ENCODE measurements around the gene PER3. TPM values are rescaled to one million over a fixed set of nuclear protein-coding genes. Genes with fewer than 3 reads are reported as not detected.

PER3 gene
- total and polyA plus RNA-seq, 8 donors, result 9.9 to 16.1 (median 12.5) TPM

DNA sequence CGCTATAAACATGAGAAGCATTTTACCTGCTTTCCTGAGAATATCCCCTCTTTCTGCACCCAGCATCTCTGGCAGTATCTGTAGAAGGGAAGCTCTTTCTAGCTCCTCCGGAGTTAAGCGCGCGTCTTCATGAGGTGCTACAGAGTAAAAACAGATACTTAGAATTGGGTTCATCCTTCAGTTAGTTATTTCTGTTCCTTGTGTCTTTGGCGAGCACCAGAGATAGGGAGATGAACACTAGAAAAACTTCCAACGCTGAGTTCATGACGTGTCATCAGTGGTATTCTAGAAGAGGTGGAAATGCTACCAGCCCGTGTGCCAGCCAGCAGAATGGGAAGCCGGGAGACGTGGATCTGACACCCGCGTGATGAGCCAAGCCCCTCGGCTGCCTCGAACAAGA is 66.7 kb downstream of the PER3 start:
- H3K4me1 ChIP-seq, result no peaks in the 10 kb centered on the region
- no peak overlapping the region for H3K27ac ChIP-seq
- DNase-seq, result no peak
- H3K27me3 ChIP-seq, result no peaks in the 10 kb centered on the region
- H3K36me3 ChIP-seq, result no peaks in the 10 kb centered on the region
- intact Hi-C loops (cut with DNase I), result no loop called here
- H3K9me3 ChIP-seq, result no peaks in the 10 kb centered on the region
- ATAC-seq, result no peak
- no peak overlapping the region for H3K4me3 ChIP-seq
- no peak for TF ChIP-seq CTCF (IDR thresholded peaks at IDR 0.05)

DNA sequence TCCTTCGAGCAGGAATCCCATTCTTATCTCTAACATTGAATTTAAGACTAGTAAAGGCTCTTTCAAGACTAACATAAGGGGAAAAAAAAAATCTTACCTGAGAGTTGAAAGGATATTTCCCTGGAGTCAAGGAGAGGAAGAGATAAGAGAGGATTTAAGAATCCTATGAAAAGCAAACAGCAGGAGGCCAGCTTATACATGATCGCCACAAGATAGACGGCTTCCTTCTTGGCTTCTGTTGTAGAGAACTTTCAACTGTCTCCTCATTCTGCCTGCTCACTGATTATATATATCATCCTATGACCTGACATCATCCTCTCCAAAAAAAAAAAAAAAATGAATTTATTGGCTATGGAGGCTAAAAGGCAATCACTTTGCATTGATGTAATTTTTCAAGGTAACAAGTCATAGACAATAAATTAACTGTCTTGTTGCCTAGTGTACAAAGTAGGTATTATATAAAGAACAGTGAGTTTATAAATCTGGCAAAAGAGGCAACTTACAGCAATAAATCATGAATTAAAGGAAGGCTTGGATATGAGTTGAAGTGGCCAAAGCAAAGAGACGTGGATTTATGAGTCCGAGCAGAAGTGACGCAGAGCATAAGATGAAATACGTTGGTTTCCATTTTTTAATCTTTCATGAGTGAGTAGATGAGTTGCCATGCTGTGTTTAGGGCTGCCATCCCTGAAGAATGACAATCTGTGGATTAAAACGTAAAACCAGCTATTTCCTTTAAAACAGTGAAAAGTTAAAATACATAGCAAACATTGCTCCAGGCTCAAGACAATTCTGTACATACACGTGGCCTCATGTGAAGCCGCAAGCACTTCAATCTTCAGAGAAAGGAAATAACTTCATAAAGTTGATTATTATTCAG is 69.0 kb downstream of the PER3 start, which contains the start of gene UTS2:
Gene UTS2, minus strand, starts transcription at position 262 of the 880 bp plus-strand sequence. Its CDS starts 62 bp downstream, at position 200.
- ATAC-seq, result no peak
- no peak for DNase-seq
- intact Hi-C loops (cut with DNase I), result no loop called here
- H3K9me3 ChIP-seq, result no peaks in the 10 kb centered on the region
- TF ChIP-seq CTCF (IDR thresholded peaks at IDR 0.05), result no peak
- peaks cover 0 to 3% of the 10 kb centered on the region in 2 donors for H3K4me1 ChIP-seq
- H3K36me3 ChIP-seq, result no peaks in the 10 kb centered on the region
- H3K4me3 ChIP-seq, result no peak within 1 kb of the TSS
- H3K27me3 ChIP-seq, result no peaks in the 10 kb centered on the region
- H3K27ac ChIP-seq, result no peak within 1 kb of the TSS

- Histone ChIP-seq H3K9me3 (no peaks in the 10 kb centered on the region), H3K4me1 (peaks cover 0 to 3% of the 10 kb centered on the region in 2 donors), H3K36me3 (no peaks in the 10 kb centered on the region), H3K4me3 (no peak overlapping the region), H3K27me3 (no peaks in the 10 kb centered on the region), H3K27ac (no peak overlapping the region)
- ATAC-seq, result no peak
- DNase-seq, result no peak
- intact Hi-C loops (cut with DNase I), result no loop called here
- TF ChIP-seq CTCF (IDR thresholded peaks at IDR 0.05), result no peak
Measured at GRCh38 chr1:7853684-7854026, 69.6 kb downstream of the PER3 start.

- peaks cover 0 to 3% of the 10 kb centered on the region in 2 donors for H3K4me1 ChIP-seq
- intact Hi-C loops (cut with DNase I), result no loop called here
- H3K36me3 ChIP-seq, result no peaks in the 10 kb centered on the region
- ATAC-seq, result peak; percentile 62
- TF ChIP-seq CTCF (IDR thresholded peaks at IDR 0.05), result no peak
- DNase-seq, result no peak
- no peaks in the 10 kb centered on the region for H3K9me3 ChIP-seq
- H3K27ac ChIP-seq, result no peak overlapping the region
- no peak overlapping the region for H3K4me3 ChIP-seq
- H3K27me3 ChIP-seq, result no peaks in the 10 kb centered on the region
Measured at GRCh38 chr1:7856345-7856744, 72.3 kb downstream of the PER3 start.

DNA sequence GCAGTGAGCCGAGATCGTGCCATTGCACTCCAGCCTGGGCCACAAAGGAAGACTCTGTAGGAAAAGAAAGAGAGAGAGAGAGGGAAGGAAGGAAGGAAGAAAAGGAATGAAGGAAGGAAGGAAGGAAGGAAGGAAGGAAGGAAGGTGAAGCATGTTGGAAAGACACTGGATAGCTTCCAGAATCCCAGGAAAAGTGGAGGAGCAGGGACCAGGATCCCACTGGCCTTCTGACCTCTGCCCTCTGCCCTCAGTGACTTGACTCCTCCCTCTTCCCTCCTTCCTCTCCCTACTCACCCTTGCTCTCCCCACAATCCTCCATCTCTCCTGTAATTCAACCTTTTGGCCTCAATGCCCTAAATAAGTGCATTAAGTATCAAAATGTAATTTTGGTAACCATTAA is 72.9 kb downstream of the PER3 start:
- DNase-seq (no peak), ATAC-seq (no peak)
- H3K36me3 ChIP-seq, result no peaks in the 10 kb centered on the region
- no peak for TF ChIP-seq CTCF (IDR thresholded peaks at IDR 0.05)
- peaks cover 0 to 3% of the 10 kb centered on the region in 2 donors for H3K4me1 ChIP-seq
- H3K27ac ChIP-seq, result no peak overlapping the region
- no peak overlapping the region for H3K4me3 ChIP-seq
- H3K27me3 ChIP-seq, result no peaks in the 10 kb centered on the region
- no peaks in the 10 kb centered on the region for H3K9me3 ChIP-seq
- intact Hi-C loops (cut with DNase I), result no loop called here

Measured in left lung (tissue), 10 donors.